GM10847 (cell line): Measurements from ENCODE around the gene PPP1R8.

ENCODE experiments used
- POLR2A ChIP-seq: IDR thresholded peaks from 2 replicates; pipeline ENCODE4 v1.6.1; 2011; ENCODE audit not compliant: insufficient read length; ENCODE audit errors: extremely low read depth

PPP1R8 gene

GRCh38 chr1:27830621-27831440, at the start of gene PPP1R8:
Gene PPP1R8, plus strand, starts transcription at chr1:27830782. Its CDS starts 54 bp downstream, at chr1:27830836.
- peak; percentile 94 for TF ChIP-seq POLR2A

DNA sequence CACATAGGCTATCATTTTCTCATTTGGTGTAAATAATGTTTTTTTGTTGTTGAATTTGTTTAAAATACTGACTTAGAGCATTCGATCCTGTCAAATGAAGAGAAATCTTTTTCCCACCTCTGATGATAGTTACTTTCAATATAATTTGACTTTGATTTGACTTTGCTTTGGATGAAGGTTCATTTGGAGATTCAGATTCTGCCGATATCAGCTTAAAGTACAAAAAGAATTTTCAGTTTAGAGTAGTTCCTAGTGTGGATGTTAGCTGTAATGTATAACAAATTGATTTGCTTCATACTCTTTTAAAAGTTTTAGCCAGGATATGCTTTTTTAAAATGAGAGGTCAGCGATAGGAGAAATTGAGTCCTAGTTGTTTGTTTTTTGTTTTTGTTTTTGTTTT, 47.6 kb upstream of the PPP1R8 start:
- TF ChIP-seq POLR2A: no peak

DNA sequence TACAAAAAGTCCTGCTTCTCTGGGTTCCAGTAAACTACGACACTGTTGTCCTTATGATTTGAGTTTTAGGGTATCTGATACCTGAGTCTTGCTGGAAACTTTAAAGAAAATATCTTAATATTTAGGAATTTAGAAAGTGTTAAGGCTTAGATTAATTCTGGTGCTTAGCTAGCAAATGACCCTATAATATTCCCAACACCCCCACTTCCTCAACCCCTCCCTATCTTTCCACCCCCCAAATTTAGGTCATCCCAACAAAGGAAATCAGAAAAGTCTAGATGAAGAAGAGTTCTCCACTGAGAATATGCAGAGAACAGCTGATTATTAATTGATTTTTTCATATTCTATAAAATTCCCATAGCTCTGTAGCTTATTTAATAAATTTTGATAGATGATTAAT, 45.9 kb upstream of the PPP1R8 start:
- TF ChIP-seq POLR2A: no peak

DNA sequence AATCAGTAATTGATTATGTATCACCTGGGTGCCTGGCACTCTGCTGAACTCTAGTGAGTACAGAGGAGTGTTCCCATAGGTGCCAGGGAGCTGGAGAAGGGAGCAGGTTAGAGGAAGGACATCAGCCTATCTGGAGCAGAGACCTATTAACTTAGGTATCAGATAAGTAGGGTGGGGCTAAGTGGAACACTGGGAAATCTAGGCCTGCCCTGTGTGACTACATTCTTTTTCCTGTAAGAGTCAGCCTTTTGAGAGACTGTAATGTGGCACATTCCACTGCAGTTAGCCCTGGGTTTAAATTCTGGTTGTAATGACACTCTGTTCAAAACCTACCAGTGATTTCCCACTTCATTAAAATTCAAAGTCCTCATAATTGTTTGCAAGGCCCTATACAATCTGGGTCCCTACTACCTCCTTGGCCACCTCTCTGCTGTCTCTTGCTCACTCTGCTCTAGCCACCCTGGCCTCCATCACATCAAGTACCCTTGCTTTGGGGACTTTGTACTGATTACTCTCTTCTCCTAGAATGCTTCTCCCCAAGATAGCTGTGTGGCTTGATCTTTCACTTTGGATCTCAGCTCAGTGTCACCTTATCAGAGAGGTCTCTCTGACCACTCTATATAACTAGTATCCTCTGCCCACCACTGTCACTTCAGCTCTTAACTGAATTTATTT, 44.7 kb upstream of the PPP1R8 start:
- TF ChIP-seq POLR2A: no peak

DNA sequence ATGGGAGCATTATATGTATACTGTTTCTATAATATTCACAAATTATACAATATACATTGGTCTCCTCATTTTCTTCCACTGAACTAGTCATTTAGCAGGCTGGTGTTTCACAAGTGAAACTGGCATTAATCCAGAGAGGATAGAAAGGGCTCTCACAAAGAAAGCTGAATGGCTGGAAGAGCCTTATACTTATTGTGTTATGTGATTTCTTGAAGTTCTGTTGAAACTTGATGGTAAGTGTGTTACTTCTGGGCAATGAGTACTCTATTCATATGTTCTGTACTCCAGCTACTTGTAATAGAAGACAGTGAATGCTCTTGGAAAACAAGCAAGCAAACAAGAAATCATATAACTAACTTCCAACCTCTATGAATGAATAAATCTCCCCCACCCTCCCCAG, 42.7 kb upstream of the PPP1R8 start:
- no peak for TF ChIP-seq POLR2A

DNA sequence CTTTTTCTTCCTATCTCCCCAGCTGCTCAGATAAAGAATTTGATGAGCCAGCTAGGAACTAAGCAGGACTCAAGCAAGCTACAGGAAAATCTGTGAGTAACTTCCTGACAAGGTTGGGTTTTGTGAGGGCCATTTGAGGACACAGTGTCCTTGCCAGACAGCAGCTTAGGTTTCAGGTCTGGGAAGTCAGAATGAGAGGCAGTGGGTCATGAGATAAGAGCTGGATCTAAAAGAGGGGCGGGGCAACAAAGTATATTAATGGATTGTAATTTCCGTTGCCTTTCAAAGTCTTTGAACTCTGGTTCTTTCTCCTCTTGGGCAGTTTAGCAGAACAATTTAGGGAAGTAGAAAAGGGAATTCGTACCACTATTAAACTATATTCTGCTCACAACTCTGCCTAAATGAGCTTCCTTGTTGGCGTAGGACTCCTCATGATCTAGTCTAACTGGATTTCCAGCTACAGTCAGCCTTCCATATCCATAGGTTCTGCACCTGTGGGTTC, 41.0 kb upstream of the PPP1R8 start:
- no peak for TF ChIP-seq POLR2A

DNA sequence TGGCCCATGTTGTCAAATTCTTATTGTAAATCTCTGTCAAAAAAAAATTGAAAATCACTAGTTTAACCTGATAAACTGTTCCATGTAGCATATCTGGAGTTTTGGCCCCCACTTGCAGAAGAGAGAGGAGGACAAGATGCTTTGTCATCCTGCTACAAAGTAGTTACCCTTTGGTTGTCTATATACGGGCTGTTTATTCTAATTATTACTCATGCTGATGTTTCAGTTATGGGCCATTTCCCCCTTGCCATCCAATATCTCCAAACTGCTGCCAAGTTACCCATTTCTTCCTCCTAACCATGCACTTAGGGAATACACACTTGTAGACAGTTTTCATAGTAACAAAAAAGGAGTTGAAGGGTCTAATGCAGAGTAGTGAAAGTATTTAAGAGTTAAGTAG, 35.0 kb upstream of the PPP1R8 start:
- TF ChIP-seq POLR2A: no peak

- TF ChIP-seq POLR2A: no peak
These were observed 25.8 kb upstream of the PPP1R8 start for GRCh38 chr1:27804791-27805190.

DNA sequence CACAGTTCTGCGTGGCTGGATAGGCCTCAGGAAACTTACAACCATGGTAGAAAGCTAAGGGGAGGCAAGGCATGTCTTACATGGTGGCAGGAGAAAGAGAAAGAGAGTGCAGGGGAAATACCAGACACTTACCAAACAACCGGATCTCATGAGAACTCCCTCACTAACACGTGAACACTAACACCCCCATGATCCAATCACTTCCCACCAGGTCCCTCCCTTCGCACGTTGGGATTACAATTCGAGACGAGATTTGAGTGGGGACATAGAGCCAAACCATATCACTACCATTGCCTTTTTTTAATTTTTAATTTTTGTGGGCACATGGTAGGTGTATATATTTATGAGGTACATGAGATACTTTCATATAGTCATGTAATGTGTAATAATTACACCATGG, 23.8 kb upstream of the PPP1R8 start:
- TF ChIP-seq POLR2A: no peak

GRCh38 chr1:27807385-27807784, 23.2 kb upstream of the PPP1R8 start:
- no peak for TF ChIP-seq POLR2A

GRCh38 chr1:27809883-27810282, 20.7 kb upstream of the PPP1R8 start:
- TF ChIP-seq POLR2A: no peak

DNA sequence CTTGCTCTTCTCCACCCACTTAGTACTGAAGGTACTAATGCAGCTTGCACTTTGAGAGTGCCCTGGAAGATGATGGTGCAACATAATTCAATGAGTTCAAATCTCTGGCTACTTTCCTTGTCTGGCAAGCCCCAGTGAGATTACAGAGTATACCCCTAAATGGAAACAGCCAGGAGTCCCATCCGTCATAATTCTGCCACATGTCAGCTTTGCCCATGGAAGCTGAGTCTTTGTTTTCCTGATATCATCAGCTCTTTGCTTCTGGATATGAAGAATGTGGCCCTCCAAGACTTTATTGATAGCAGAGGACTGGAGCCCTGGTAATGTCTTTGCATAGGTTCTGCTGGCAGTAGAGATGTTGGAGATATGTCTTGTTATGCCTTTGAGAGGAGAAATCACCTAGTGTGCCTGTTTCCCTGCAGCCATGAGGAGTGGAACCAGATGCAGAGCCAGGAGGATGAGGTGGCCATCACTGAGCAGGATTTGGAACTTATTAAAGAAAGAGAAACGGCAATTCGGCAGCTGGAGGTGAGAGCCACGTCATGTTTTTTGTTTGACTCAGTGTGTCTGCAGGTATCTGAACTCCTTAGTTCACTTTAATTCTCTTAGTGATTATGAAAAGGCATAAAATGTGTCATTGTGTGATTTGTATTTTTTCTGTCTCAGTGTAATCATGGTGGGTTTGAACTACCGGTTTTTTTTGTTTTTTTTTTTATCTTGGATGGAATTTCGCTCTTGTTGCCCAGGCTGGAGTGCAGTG, 18.7 kb upstream of the PPP1R8 start:
- no peak for TF ChIP-seq POLR2A

GRCh38 chr1:27816921-27817630, 13.5 kb upstream of the PPP1R8 start:
- TF ChIP-seq POLR2A: no peak

DNA sequence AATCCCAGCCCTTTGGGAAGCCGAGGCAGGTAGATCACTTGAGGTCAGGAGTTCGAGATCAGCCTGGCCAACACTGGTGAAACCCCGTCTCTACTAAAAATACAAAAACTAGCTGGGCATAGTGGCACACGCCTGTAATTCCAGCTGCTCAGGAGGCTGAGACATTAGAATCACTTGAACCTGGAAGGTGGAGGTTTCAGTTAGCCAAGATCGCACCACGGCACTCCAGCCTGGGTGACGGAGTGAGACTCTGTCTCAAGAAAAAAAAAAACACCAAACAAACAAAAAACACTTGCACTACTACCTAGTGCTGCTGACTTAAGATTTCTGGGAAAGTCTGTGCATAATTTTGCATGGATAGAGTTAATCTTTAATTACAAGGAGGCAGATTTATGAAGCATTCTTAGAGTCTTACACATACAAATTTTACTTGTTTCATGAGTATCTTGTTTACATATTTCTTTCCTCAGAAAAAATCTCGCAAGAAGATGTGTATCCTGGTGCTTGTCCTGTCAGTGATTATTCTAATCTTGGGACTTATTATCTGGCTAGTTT, 8.7 kb upstream of the PPP1R8 start:
- TF ChIP-seq POLR2A: no peak

- TF ChIP-seq POLR2A: no peak
These were observed 6.8 kb upstream of the PPP1R8 start for GRCh38 chr1:27823784-27824183.
